Subcutaneous abdominal adipose tissue (tissue), 5 donors: ENCODE data around the gene ASB16.

Source experiments
- H3K27ac ChIP-seq: one replicate; pipeline ENCODE4 v1.7.0; 2013; ENCODE audit warnings: low read depth, mild to moderate bottlenecking, inconsistent platforms, low read length, moderate library complexity
- H3K27me3 ChIP-seq, 5 donors: one replicate each; pipeline ENCODE4 v1.7.0; 2013; ENCODE audit warnings: low read length in 5 of 5, inconsistent platforms in 1 of 5; ENCODE audit not compliant: control insufficient read depth in 5 of 5, insufficient read depth in 4 of 5
- H3K36me3 ChIP-seq, 5 donors: one replicate each; pipeline ENCODE4 v1.7.0; 2013; ENCODE audit warnings: low read length in 5 of 5; ENCODE audit not compliant: control insufficient read depth in 5 of 5, insufficient read depth in 5 of 5
- H3K4me1 ChIP-seq, 5 donors: one replicate each; pipeline ENCODE4 v1.7.0; 2013; ENCODE audit warnings: low read length in 5 of 5, mild to moderate bottlenecking in 3 of 5, moderate library complexity in 1 of 5; ENCODE audit not compliant: control insufficient read depth in 5 of 5, insufficient read depth in 5 of 5
- H3K4me3 ChIP-seq, 5 donors: one replicate each; pipeline ENCODE4 v1.7.0; 2013; ENCODE audit warnings: low read length in 5 of 5, low read depth in 1 of 5
- H3K9ac ChIP-seq, 5 donors: one replicate each; pipeline ENCODE4 v1.7.0; 2013; ENCODE audit warnings: low read length in 5 of 5, mild to moderate bottlenecking in 4 of 5, moderate library complexity in 3 of 5
- H3K9me3 ChIP-seq, 5 donors: one replicate each; pipeline ENCODE4 v1.7.0; 2013; ENCODE audit warnings: low read length in 5 of 5; ENCODE audit not compliant: control insufficient read depth in 5 of 5
- donor health status: healthy.
- donor health status: healthy.
- donor health status: healthy.
- donor health status: healthy.
- donor health status: healthy.

ASB16 gene

DNA sequence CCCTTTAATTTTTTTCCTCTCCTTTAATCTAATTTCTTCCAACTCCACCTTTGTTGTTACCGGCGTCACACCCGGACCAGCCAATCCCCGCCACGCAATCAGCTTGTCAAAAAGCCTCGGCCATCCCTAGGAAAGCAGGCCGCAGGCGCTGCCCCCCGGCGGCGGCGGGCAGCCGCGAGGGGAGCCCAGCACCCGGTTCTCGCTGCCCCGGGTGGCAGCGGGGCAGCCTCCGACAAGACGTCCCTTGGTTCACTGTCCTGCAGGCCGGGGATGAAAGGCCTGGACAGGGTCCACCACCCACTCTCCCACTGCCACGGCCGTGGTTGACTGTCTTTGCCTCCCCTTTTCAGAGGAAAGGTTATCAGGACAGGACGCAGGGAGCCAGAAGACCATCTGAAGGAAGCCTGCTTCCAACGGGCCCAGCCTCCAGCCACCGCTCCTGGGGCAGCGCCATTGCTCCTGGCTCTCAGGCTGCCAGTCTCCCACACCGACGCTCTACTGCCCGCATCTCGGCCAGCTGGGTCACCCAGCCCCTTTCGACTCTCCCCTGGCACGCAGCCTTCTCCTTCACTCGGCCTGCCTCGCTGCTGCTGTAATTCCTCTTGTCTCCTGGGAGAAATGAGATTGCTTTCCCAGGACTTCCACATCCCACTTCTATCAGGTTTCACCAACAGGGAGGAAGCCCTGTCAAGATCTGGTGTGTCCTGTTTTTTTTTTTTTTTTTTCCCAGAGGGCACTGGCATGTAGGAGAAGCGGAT, 51.8 kb downstream of the ASB16 start:
- no peaks in the 10 kb centered on the region for H3K9me3 ChIP-seq
- H3K4me3 ChIP-seq = peak overlapping the region; percentile 69 to 89 (median 79)
- no peaks in the 10 kb centered on the region for H3K36me3 ChIP-seq
- H3K9ac ChIP-seq = peak overlapping the region; percentile 69 to 82 (median 74)
- peak overlapping the region; percentile 84 for H3K27ac ChIP-seq
- H3K27me3 ChIP-seq = no peaks in the 10 kb centered on the region
- H3K4me1 ChIP-seq = peaks cover 17 to 46% (median 38%) of the 10 kb centered on the region in 5 donors

DNA sequence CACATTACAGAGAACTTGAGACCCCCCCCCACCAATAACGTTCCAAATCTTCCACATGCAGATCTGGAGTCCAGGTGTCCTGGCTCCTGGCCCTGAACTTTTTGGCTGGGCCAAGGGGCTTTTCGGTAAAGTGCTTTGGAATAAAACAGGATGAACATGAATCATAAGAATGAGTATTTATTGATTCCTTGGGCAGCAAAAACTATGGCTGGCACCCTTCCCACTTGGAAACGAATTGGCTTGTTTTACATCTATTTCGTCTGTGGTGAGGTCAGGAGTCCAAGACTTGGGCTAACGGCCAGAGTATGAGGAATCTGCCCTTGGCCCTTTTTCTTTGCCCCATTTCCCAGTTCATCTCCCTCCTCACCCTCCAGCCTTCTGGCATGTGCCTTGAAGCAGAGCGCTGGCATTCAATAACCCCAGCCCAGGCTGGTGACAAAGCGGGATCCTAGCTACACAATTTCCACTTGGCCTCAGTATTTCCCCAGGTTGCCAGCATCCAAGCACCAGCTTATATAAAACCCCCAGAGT, 53.1 kb downstream of the ASB16 start:
- Histone ChIP-seq H3K9ac (no peak overlapping the region), H3K27ac (peak overlapping the region; percentile 84), H3K4me3 (no peak overlapping the region)

More for the DNA sequence above, 53.1 kb downstream of the ASB16 start:
- H3K36me3 ChIP-seq = no peaks in the 10 kb centered on the region
- peaks cover 12 to 36% (median 28%) of the 10 kb centered on the region in 5 donors for H3K4me1 ChIP-seq
- H3K9me3 ChIP-seq = no peaks in the 10 kb centered on the region
- H3K27me3 ChIP-seq = no peaks in the 10 kb centered on the region
